ENCODE data around the gene AIMP1. TPM values are rescaled to one million over a fixed set of nuclear protein-coding genes. Genes with fewer than 3 reads are reported as not detected.

The AIMP1 gene
- total and polyA plus RNA-seq, 8 donors: 13.9 to 437 (median 27.2) TPM

- TF ChIP-seq EP300 (IDR thresholded peaks at IDR 0.05): no peak
- TF ChIP-seq POLR2A (IDR thresholded peaks at IDR 0.05): no peak
- no peak for TF ChIP-seq POLR2AphosphoS5 (IDR thresholded peaks at IDR 0.05)
- TF ChIP-seq CTCF (IDR thresholded peaks at IDR 0.05): no peak
- Histone ChIP-seq H3K36me3 (peaks cover 0 to 9% (median 7%) of the 10 kb centered on the region in 4 donors), H3K9me3 (no peaks in the 10 kb centered on the region), H3K4me1 (no peaks in the 10 kb centered on the region), H3K27me3 (no peaks in the 10 kb centered on the region), H3K4me3 (no peak overlapping the region), H3K27ac (no peak overlapping the region)
- WGBS, 5 donors: 73 to 91% (median 84%) methylated on average over 1 of the region's 1 CpG
- DNase-seq: no peak
- intact Hi-C loops (cut with DNase I; ENCODE audit: low total_unique reads): no loop called here
Measured at GRCh38 chr4:106270736-106271135, 45.6 kb upstream of the AIMP1 start.

DNA sequence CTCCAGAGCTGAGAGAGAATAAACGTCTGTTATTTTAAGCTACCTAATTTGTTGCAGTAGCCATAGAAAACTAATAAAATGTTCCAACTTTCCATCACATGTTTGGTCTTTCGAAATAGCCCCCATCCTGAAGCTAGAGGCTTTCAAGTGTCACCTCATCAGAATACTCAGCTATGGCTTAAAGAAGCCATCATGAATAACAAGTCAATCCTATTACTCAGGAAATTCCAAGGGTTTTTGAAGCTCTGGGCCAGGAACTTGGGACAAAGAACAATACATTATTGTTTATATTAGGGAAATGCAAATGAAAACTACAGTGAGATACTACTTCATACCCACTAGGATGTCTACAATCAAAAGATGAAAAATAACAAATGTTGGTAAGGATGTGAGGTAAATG, 42.5 kb upstream of the AIMP1 start:
- Histone ChIP-seq H3K4me1 (no peaks in the 10 kb centered on the region), H3K27me3 (no peaks in the 10 kb centered on the region), H3K36me3 (peaks cover 0 to 9% (median 7%) of the 10 kb centered on the region in 4 donors), H3K27ac (no peak overlapping the region), H3K9me3 (no peaks in the 10 kb centered on the region), H3K4me3 (no peak overlapping the region)
- DNase-seq: no peak
- WGBS, 5 donors: 70 to 95% (median 85%) methylated on average over 2 of the region's 2 CpGs
- no peak for TF ChIP-seq POLR2AphosphoS5 (IDR thresholded peaks at IDR 0.05)
- no peak for TF ChIP-seq POLR2A (IDR thresholded peaks at IDR 0.05)
- no peak for TF ChIP-seq EP300 (IDR thresholded peaks at IDR 0.05)
- TF ChIP-seq CTCF (IDR thresholded peaks at IDR 0.05): no peak
- intact Hi-C loops (cut with DNase I; ENCODE audit: low total_unique reads): no loop called here

- H3K27me3 ChIP-seq: no peaks in the 10 kb centered on the region
- H3K36me3 ChIP-seq: peaks cover 0 to 9% (median 7%) of the 10 kb centered on the region in 4 donors
- no peaks in the 10 kb centered on the region for H3K9me3 ChIP-seq
- no peaks in the 10 kb centered on the region for H3K4me1 ChIP-seq
- whole genome bisulfite sequencing, 5 donors: 57 to 73% (median 67%) methylated on average over 1 of the region's 1 CpG
- DNase-seq: no peak
- no peak overlapping the region for H3K27ac ChIP-seq
- intact Hi-C loops (cut with DNase I; ENCODE audit: low total_unique reads): no loop called here
- H3K4me3 ChIP-seq: no peak overlapping the region
- TF ChIP-seq CTCF (IDR thresholded peaks at IDR 0.05) (no peak), POLR2AphosphoS5 (IDR thresholded peaks at IDR 0.05) (no peak), POLR2A (IDR thresholded peaks at IDR 0.05) (no peak), EP300 (IDR thresholded peaks at IDR 0.05) (no peak)
Measured at GRCh38 chr4:106277140-106277675, 39.1 kb upstream of the AIMP1 start.

- WGBS, 5 donors: 75 to 94% (median 86%) methylated on average over 3 of the region's 3 CpGs
- Histone ChIP-seq H3K27ac (no peak overlapping the region), H3K4me1 (no peaks in the 10 kb centered on the region), H3K27me3 (no peaks in the 10 kb centered on the region), H3K9me3 (no peaks in the 10 kb centered on the region), H3K4me3 (no peak overlapping the region), H3K36me3 (peaks cover 0 to 21% (median 14%) of the 10 kb centered on the region in 4 donors)
- no peak for TF ChIP-seq EP300 (IDR thresholded peaks at IDR 0.05)
- no peak for TF ChIP-seq CTCF (IDR thresholded peaks at IDR 0.05)
- no peak for TF ChIP-seq POLR2AphosphoS5 (IDR thresholded peaks at IDR 0.05)
- TF ChIP-seq POLR2A (IDR thresholded peaks at IDR 0.05): no peak
- DNase-seq: peak in 1 of 2 donors; percentile 4
- intact Hi-C loops (cut with DNase I; ENCODE audit: low total_unique reads): no loop called here
Measured at GRCh38 chr4:106284227-106284626, 32.1 kb upstream of the AIMP1 start.

Data from stomach (tissue), 9 donors.